ENCODE results near the gene IGSF6.

IGSF6 gene

GRCh38 chr16:21599122-21600030, 53.0 kb downstream of the IGSF6 start, which contains the start of gene METTL9:
Gene METTL9, plus strand, starts transcription at chr16:21599577. Its CDS starts 157 bp downstream, at chr16:21599734.
- DNase-seq (ENCODE audit: low spot score), result peak; percentile 96

DNA sequence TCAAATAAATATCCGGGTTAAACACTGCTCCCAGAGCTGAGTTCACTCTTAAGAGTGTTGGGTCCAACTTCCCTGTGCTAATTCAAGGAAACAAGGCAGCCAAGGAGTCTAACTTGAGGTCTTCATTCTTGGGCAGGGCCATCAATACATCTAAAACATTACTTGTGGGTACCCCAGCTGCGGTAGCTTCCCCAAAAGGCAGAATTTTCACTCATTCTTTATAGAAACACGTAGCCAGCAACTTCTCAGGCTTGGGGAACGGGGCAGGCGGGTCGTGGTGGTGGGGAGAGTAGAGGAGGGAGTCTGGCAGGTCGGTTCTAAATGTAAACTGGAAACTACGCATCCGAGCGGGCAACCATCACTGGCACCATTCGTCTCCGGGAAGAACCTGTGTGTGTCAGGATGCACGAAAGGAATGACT, 53.7 kb downstream of the IGSF6 start:
- DNase-seq (ENCODE audit: low spot score), result peak; percentile 17

DNA sequence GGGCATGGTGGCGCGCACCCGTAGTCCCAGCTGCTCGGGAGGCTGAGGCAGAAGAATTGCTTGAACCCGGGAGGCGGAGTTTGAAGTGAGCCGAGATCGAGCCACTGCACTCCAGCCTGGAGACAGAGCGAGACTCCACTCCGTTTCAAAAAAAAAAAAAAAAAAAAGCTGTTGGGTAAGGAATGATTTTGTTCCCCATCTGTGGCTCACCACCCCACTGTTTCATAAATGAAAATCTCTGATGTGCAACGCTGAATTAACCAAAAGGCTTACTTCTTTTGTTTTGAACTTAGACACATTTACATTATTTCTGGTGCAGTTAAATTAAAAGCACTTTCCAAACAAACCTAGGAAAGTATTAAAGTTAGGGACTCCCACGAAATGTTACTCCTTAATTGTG, 54.2 kb downstream of the IGSF6 start:
- no peak for DNase-seq (ENCODE audit: low spot score)

DNA sequence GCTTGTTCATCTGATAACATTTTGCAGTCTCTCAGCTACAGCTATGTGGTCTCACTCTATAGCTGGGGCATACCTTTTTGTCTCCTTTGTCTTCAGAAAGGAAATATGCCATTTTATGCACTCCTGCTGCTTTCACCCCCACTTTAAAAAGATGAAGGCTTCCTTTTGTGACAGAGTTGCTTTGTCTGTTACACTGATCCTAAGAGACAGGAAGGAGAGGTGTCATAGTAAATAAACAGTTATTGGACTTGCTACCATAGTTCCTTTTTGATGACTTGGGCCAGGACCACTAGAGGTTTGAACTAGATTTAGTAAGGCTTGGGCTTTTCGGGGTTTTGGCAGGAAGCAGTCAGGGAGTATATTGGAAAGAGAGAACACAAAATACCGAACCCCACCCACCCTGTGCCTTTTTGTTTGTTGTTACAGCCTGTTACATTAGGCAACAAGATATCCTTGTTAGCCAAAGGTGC, 54.8 kb downstream of the IGSF6 start:
- no peak for DNase-seq (ENCODE audit: low spot score)

- DNase-seq (ENCODE audit: low spot score), result no peak
Observed at GRCh38 chr16:21593530-21594289, 58.7 kb downstream of the IGSF6 start.

GRCh38 chr16:21592191-21592590, 60.2 kb downstream of the IGSF6 start:
- no peak for DNase-seq (ENCODE audit: low spot score)

DNA sequence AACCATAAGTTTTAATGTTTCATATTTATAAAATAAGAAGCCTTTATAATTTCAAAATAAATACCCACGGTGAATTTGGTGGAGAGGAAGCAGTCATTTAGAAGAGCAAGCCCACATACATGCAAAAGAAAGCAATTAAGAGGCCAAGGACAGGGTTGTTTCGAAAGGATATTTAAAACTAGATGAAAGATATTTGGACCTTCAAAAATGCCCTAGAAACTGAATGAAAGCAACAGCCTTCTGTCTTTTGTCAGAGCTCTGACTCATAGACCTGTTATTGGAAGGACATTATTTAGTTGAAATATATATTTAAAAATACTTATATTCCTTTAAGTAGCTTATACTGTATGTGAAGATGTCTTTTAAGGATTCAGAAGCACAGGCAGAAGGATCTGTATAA, 61.6 kb downstream of the IGSF6 start:
- no peak for DNase-seq (ENCODE audit: low spot score)

DNA sequence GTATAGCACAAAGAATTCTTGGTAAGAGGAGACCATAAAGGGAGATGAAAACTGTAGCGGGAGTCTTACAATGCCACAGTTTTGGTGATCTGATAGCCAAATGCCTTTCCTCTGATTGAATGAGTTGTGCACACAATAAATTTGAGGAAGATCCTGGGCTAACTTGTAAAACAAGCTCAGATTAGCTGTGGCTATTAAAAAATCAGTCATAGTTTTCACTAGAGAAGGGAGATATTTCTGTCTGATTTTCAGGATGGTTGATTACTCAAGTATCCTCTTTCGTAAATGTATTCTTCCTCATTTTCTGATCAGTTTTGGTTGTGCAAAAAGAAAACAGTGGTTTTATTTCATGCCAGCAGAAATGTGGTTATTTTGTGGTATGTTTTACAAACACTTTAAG, 62.1 kb downstream of the IGSF6 start:
- DNase-seq (ENCODE audit: low spot score), result no peak

DNA sequence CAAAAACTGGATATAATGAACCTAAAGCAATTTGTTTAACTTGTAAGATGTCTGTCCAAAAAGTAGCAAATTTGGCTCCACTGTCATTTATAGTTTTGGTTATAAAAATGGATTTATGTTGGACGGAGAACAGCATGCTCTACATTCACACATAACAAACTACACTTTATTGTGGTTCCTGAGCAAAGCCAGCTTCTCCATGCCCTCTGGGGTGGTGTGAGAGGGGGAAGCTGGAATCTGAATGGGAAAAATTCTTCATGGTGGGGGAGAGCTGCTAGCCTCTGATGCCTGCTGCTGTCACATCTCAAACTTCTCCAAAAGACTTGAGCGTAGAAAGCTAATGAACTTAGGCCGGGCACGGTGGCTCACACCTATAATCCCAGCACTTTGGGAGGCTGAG, 62.9 kb downstream of the IGSF6 start:
- DNase-seq (ENCODE audit: low spot score), result no peak

All from kidney tubule cell (primary cell).